ENCODE measurements around the gene TNNT3. TPM values are rescaled to one million over a fixed set of nuclear protein-coding genes. Genes with fewer than 3 reads are reported as not detected.

TNNT3 gene
- total RNA-seq, 4 donors from 2014 or later: 1.2 to 6.6 (median 4.1) TPM

DNA sequence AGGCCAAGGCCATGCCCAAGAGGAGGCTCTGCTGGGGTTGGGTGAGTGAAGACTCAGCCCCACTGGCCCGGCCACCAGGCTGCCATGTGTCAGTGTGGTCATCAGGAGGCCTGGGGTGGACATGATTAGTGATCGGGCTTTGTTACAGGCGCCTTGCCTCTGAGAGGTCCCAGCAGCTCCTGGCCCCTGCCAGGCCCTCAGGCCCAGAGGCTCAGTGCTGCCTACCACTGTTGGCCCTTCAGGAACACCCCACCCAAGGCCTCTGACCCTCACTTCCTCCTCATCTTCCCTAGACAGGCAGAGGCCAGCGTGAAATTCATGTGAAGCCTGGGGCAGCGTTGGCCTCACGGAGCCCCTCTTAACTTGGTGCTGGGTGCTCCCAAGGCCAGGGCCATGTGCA lies 29.8 kb downstream of the TNNT3 start:
- intact Hi-C loops (cut with DNase I; ENCODE audit: low total_unique reads): no loop called here
- TF ChIP-seq POLR2A (IDR thresholded peaks at IDR 0.05) (no peak), CTCF (IDR thresholded peaks at IDR 0.05) (no peak)
- H3K4me3 ChIP-seq (ENCODE audit: low read depth, poor library complexity, severe bottlenecking): no peak overlapping the region
- no CpG with 5 or more reads among the region's 6 CpGs for WGBS, 2 donors
- DNase-seq (ENCODE audit: low spot score in 2 of 2): peak in 1 of 2 donors; percentile 5

- H3K4me3 ChIP-seq (ENCODE audit: low read depth, poor library complexity, severe bottlenecking): no peak overlapping the region
- DNase-seq (ENCODE audit: low spot score in 2 of 2): no peak
- intact Hi-C loops (cut with DNase I; ENCODE audit: low total_unique reads): no loop called here
- no peak for TF ChIP-seq POLR2A (IDR thresholded peaks at IDR 0.05)
- no peak for TF ChIP-seq CTCF (IDR thresholded peaks at IDR 0.05)
- no CpG with 5 or more reads among the region's 15 CpGs for WGBS, 2 donors
These were observed 30.4 kb downstream of the TNNT3 start for GRCh38 chr11:1949922-1950321.

- TF ChIP-seq POLR2A (IDR thresholded peaks at IDR 0.05) (no peak), CTCF (IDR thresholded peaks at IDR 0.05) (no peak)
- H3K4me3 ChIP-seq (ENCODE audit: low read depth, poor library complexity, severe bottlenecking): no peak overlapping the region
- intact Hi-C loops (cut with DNase I; ENCODE audit: low total_unique reads): no loop called here
- WGBS, 2 donors: no CpG with 5 or more reads among the region's 29 CpGs
- DNase-seq (ENCODE audit: low spot score in 2 of 2): peak in 1 of 2 donors; percentile 13
These were observed 33.4 kb downstream of the TNNT3 start for GRCh38 chr11:1952806-1953482.

DNA sequence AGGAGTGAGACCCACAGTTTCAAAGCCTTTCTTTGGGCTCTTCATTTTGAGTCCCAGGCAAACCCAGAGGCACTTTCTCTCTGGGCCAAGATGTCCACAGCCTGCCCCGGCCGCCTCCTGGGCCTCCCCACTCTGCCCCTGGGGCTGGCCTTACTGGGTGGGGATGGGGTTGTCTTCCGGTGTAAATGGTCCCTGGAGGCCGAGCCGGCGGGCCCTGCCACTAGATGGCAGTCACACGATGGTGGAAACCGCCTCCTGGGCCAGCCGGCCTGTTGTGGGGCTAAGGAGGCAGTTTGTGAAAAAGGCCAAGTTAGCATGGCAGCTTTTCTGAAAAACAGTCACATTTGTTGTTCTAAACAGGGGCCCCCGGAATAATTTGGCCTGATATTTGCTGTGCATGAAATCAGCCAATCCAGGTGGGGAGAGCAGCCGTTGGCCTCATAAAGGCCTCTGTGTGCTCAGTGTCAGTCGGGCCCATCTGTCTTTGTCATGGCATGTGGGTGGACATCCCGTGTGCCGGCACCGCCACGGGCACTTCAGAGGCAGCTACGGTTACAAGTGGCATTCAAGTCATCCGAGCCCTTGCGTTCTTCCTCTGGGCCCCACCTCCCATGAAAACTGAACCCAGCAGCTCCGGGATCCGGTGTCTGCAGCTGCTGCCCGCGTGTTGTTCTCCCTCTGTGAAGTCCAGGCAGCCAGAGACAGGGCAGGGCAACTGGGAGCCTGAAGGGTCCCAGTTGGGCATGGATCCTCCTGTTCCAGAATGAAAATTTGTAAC lies 34.2 kb downstream of the TNNT3 start:
- DNase-seq (ENCODE audit: low spot score in 2 of 2): peak in 1 of 2 donors; percentile 25
- intact Hi-C loops (cut with DNase I; ENCODE audit: low total_unique reads): no loop called here
- H3K4me3 ChIP-seq (ENCODE audit: low read depth, poor library complexity, severe bottlenecking): no peak overlapping the region
- TF ChIP-seq CTCF (IDR thresholded peaks at IDR 0.05) (no peak), POLR2A (IDR thresholded peaks at IDR 0.05) (no peak)
- 87% methylated on average over 3 of the region's 23 CpGs; no CpG with 5 or more reads in 1 of the 2 donors for WGBS, 2 donors

DNA sequence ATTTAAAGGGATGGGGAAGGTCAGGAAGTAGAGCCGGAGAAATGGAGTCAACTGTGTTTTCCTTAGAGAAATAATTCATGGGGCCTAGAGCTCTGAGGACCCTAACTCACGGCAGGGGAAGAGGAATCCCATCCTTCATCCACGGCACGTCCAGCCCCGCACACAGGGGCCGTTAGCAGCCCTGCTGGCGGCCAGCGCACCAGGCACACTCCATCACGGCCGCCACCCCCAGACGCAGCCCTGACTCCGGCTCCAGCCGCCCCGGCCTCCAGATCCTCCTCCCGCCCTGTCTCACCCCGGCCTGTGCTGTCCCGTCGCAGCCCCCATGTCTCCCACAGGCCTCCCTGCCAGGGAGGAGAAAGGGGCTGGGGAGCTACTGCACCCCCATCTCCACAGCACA lies 38.9 kb downstream of the TNNT3 start:
- no peak for DNase-seq (ENCODE audit: low spot score in 2 of 2)
- TF ChIP-seq CTCF (IDR thresholded peaks at IDR 0.05) (no peak), POLR2A (IDR thresholded peaks at IDR 0.05) (no peak)
- intact Hi-C loops (cut with DNase I; ENCODE audit: low total_unique reads): no loop called here
- WGBS, 2 donors: no CpG with 5 or more reads among the region's 18 CpGs
- H3K4me3 ChIP-seq (ENCODE audit: low read depth, poor library complexity, severe bottlenecking): no peak overlapping the region
